NCI-H2171 (cell line): ENCODE results near the gene FBXO21.
A peak's percentile ranks its signal among the peaks of the same experiment; 100 is the strongest.

ENCODE experiments used
- DNase-seq: peaks from one replicate; lab custom pipeline; 2025; lab: John Stamatoyannopoulos, UW

The FBXO21 gene

DNA sequence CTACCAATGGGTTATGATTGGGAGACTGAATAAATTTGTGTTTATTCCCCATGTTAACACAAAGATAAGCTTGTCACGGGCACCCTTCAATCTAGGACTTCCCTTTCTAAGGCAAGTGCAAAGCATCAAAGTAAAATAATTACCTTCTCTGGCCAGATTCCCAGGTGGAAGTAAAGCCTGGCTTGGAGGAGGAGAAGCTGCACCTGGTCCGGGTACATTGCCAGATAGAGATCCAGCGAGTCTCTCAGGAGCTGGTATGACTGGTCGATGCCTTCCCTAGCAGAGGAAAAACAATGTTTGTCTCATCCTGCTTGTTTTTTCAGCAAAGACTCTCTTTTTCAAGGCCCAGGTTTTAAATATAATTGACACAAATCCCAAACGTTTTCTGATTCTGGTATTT lies 24.9 kb downstream of the FBXO21 start:
- no peak for DNase-seq

GRCh38 chr12:117162633-117163032 lies 27.6 kb downstream of the FBXO21 start:
- DNase-seq = no peak

DNA sequence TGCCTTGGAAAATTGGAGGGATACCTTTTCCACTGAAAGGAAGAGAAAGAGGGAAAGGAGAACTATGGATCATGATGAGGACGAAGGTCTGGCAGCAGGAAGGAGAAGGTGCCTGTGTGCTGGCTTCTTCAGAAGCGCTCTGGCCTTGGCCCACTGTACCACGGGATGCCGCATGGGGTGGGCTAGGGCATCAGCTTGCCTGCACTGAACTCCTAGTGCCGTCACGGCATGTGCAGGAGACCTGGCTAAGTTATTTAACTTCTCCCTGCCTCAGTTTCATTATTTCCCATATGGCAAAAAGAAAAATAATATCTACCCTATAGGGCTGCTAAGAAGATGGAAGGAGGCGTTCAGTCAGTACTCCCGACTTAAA lies 28.1 kb downstream of the FBXO21 start:
- DNase-seq = no peak

- DNase-seq = no peak
These were observed 28.7 kb downstream of the FBXO21 start for GRCh38 chr12:117161460-117162166.

DNA sequence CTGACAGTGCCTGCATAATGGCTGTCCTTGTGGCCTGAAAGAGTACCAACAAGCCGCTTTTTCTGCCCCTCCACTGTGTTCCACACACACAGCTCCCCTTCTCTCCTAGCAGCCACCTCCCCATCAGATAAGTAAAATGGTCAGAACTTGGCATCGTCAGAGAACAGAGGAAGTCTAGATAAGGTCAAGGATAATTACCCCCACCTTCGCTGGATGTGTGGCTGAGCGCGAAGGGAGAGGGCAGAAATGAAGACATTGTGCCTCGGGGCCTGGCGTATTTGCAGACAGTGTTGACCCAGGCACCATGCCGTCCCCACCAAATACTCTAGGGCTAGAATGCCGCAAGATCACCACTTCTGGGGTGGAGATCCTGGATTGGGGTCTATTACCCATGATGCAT lies 30.6 kb downstream of the FBXO21 start:
- no peak for DNase-seq

DNA sequence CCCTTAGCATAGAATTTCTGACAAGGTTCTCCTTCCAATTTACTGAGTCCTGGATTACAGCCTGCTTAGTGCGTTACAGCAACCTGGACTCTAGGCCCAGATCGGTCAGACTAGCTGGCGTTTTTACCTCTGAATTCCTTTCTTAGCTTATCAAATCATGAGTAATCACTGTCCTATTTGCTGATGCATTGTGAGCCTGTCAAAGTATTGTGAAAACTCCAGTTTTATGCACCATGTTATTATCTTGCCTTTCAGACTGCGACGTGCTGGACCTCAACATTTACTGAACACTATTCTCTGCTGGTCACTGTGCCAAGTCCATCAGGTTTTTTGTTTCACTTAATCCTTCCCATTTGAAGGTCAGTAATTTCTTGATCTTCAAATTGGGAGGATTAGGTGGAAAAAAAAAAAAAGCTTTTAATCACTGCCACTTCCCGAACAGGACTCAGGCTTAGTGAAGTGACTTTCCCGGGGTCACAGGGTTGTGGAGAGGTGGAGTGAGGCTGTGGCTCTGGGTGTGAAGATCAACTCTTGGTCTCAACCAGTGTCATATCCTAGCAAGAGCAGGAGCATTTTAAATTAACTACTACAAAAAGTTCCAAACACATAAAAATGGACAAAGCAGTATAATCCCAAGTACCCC lies 31.2 kb downstream of the FBXO21 start:
- no peak for DNase-seq

- no peak for DNase-seq
These were observed 32.2 kb downstream of the FBXO21 start for GRCh38 chr12:117158096-117158495.

GRCh38 chr12:117155278-117156060 lies 34.8 kb downstream of the FBXO21 start:
- peak; percentile 76 for DNase-seq

GRCh38 chr12:117152793-117153775 lies 37.2 kb downstream of the FBXO21 start:
- DNase-seq = no peak

GRCh38 chr12:117151403-117152031 lies 38.8 kb downstream of the FBXO21 start:
- DNase-seq = no peak

GRCh38 chr12:117149431-117149830 lies 40.8 kb downstream of the FBXO21 start:
- DNase-seq = no peak

DNA sequence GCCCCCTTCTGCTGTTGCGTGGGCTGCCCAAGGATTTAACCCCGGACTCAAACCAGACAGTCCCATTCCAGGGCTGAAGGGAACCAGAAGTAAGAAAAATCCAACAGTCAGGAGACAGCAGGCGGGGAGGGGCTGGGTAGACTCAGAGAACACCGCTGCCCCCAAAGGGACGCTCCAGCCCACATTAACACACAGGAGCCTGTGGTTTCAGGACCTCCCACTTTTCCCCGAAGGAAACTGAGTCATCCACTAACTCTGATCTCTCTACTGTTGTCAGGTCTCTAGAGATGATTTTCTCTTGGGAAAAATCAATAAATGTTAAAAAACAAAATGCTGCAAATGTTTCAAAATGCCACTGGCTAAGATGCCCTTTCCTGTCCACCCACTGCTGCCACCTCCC lies 41.6 kb downstream of the FBXO21 start:
- no peak for DNase-seq

- DNase-seq = no peak
These were observed 42.6 kb downstream of the FBXO21 start for GRCh38 chr12:117147639-117148038.

GRCh38 chr12:117145597-117146154 lies 44.6 kb downstream of the FBXO21 start:
- no peak for DNase-seq

- DNase-seq = no peak
These were observed 45.7 kb downstream of the FBXO21 start for GRCh38 chr12:117144599-117144998.

DNA sequence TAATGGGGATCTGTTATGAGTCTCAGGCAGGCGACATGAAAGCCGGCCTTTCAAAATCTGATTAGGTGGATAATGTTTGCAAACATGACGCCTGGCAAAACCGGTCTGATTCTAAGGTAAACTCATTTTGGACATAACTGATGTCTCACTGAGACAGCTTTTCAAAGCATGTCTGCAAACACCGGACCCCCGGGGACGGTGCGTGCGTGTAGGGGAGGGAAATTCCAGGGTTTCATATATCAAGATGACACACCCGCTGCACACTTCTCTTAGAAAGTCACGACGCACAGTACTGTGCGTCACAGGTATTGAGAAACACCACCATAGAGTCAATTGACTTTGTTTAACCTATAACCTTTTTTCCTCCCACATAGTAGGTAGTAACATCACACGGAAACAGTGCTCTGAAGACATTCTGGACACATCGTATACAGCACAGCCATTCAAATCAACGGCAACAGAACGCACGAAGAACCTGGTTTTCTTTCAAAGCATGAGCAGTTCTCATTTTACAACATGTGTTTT lies 47.2 kb downstream of the FBXO21 start:
- DNase-seq = no peak

DNA sequence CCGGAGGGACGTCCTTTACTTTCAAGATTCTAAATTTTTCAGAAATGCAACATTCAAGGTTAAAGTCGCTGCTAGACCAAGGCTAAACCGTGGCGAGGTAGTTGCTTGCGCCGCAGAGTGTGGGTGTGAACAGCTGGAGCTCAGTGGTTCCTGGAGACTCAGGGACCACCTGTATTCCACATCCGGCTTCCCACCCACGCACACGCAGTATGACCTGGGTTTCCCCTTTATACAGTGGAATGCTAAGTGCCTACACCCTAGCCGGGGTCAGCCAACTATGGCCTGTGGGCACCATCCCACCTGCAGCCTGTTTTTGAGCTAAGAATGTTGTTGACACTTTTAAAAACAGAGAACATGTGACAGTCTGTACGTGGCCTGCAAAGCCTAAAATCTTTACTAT lies 48.2 kb downstream of the FBXO21 start:
- no peak for DNase-seq

GRCh38 chr12:117141097-117141898 lies 49.0 kb downstream of the FBXO21 start:
- peak; percentile 13 for DNase-seq

GRCh38 chr12:117140397-117141096 lies 49.7 kb downstream of the FBXO21 start:
- DNase-seq = no peak
